Upper lobe of right lung (tissue), 1 donor: ENCODE data around the gene SGCA. TPM values are rescaled to one million over a fixed set of nuclear protein-coding genes. Genes with fewer than 3 reads are reported as not detected.

Source experiments
- ATAC-seq: fragments of 200-7000 bp; cut with Tn5 transposase; one replicate; pipeline ENCODE4 v1.9.1; 2020; ENCODE audit warnings: mild to moderate bottlenecking, moderate library complexity
- DNase-seq: peaks from one replicate; pipeline ENCODE4 v3.0.0-alpha.2; 2020
- H3K27ac ChIP-seq: fragments of 200-600 bp; one replicate; pipeline ENCODE4 v1.8.0; 2022
- H3K27me3 ChIP-seq: fragments of 200-600 bp; one replicate; pipeline ENCODE4 v1.8.0; 2022; ENCODE audit warnings: mild to moderate bottlenecking
- H3K36me3 ChIP-seq: fragments of 200-600 bp; one replicate; pipeline ENCODE4 v1.8.0; 2022
- H3K4me1 ChIP-seq: fragments of 200-600 bp; one replicate; pipeline ENCODE4 v1.8.0; 2022
- H3K4me3 ChIP-seq: fragments of 200-600 bp; one replicate; pipeline ENCODE4 v1.8.0; 2022; ENCODE audit warnings: mild to moderate bottlenecking
- H3K9me3 ChIP-seq: fragments of 200-600 bp; one replicate; pipeline ENCODE4 v1.8.0; 2022
- intact Hi-C: fragments of 100-400 bp; cut with DNase I; formaldehyde crosslinking; loops from one replicate; pipeline ENCODE4 v1.11.0; 2022
- total RNA-seq: library from RNA; stranded (reverse); fragmentation: NEBNext Ultra II Directional; extraction: Animal tissue kit (Norgen Biotek cat#: 25700); gene quantifications from one replicate; pipeline ENCODE4 v1.2.1, GENCODE V29; 2021
- TF ChIP-seq, protein P1 (sequence below): fragments of 200-600 bp; IDR thresholded peaks from one replicate; pipeline ENCODE4 v1.8.0; 2022; ENCODE audit warnings: antibody characterized with exemption
- donor health status: DM: no; HTN: yes; CAD: no; lungs with severe emphysema.

SGCA gene
- total RNA-seq, 1 donor from 2014 or later: 27.8 TPM

DNA sequence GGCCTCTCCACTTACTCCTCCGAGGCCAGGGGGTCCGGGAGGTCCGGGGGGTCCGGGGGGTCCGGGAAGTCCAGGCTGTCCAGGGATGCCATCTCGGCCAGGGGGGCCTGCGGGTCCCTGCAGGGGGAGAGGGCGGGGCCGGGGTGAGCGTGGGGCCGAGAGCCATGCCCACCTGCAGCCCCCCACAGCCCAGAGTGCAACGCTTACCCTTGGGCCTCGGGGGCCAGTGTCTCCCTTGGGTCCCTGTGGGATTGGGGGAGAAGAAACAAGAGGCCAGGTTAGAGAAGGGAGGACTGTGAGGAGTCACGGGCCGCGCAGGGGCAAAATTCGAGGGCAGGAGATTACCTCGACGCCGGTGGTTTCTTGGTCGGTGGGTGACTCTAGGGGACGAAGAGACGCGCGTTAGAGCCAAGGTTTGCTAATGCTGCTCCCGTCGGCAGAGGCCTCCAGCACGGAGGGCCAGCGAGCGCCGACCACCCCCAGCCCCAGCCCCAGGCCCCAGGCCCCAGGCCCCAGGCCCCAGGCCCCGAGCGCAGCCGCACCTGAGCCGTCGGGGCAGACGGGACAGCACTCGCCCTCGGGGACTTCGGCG lies 33.5 kb downstream of the SGCA start:
- peaks cover 36% of the 10 kb centered on the region for H3K36me3 ChIP-seq
- peak overlapping the region; percentile 60 for H3K4me3 ChIP-seq
- H3K27ac ChIP-seq: peak overlapping the region; percentile 70
- ATAC-seq: no peak
- TF ChIP-seq, protein P1, sequence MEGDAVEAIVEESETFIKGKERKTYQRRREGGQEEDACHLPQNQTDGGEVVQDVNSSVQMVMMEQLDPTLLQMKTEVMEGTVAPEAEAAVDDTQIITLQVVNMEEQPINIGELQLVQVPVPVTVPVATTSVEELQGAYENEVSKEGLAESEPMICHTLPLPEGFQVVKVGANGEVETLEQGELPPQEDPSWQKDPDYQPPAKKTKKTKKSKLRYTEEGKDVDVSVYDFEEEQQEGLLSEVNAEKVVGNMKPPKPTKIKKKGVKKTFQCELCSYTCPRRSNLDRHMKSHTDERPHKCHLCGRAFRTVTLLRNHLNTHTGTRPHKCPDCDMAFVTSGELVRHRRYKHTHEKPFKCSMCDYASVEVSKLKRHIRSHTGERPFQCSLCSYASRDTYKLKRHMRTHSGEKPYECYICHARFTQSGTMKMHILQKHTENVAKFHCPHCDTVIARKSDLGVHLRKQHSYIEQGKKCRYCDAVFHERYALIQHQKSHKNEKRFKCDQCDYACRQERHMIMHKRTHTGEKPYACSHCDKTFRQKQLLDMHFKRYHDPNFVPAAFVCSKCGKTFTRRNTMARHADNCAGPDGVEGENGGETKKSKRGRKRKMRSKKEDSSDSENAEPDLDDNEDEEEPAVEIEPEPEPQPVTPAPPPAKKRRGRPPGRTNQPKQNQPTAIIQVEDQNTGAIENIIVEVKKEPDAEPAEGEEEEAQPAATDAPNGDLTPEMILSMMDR: no peak
- H3K4me1 ChIP-seq: peaks cover 18% of the 10 kb centered on the region
- intact Hi-C loops: no loop called here
- DNase-seq: no peak
- H3K9me3 ChIP-seq: no peaks in the 10 kb centered on the region
- H3K27me3 ChIP-seq: peaks cover 13% of the 10 kb centered on the region

DNA sequence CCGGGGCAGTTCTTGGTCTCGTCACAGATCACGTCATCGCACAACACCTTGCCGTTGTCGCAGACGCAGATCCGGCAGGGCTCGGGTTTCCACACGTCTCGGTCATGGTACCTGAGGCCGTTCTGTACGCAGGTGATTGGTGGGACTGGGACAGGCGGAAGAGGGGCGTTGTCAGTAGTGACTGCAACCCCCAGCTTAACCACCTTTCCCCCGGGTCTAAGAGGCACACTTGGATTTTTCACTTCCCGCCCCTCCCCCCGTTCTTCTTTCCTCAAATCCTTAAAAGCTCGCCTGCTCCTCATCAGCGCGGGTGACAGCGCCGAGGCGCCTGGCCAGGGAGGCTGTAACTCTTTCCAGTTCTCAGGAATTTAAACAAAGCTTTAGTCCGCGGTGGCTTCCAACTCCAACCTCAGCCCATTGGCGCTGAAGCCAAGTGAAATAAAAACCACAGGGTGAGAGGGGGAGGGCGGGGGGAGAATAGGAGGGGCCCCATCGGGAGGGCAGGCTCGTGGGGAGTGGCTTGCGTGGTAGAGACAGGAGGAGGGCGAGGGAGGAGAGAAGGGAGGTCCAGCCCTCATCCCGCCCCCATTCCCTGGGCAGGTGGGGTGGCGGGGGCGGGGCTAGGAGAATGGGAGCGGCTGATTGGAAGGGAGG lies 34.1 kb downstream of the SGCA start:
- DNase-seq (peak; percentile 95), ATAC-seq (peak; percentile 93)
- intact Hi-C loops: loop anchor here (5.0 kb wide), 2 partner anchors 72 to 97 kb away; partner anchors contain the start of gene TMEM92
- Histone ChIP-seq H3K9me3 (no peaks in the 10 kb centered on the region), H3K36me3 (peaks cover 31% of the 10 kb centered on the region), H3K27ac (peak overlapping the region; percentile 84), H3K4me1 (peaks cover 18% of the 10 kb centered on the region), H3K27me3 (peaks cover 13% of the 10 kb centered on the region), H3K4me3 (peak overlapping the region; percentile 60)
- TF ChIP-seq, protein P1: no peak

DNA sequence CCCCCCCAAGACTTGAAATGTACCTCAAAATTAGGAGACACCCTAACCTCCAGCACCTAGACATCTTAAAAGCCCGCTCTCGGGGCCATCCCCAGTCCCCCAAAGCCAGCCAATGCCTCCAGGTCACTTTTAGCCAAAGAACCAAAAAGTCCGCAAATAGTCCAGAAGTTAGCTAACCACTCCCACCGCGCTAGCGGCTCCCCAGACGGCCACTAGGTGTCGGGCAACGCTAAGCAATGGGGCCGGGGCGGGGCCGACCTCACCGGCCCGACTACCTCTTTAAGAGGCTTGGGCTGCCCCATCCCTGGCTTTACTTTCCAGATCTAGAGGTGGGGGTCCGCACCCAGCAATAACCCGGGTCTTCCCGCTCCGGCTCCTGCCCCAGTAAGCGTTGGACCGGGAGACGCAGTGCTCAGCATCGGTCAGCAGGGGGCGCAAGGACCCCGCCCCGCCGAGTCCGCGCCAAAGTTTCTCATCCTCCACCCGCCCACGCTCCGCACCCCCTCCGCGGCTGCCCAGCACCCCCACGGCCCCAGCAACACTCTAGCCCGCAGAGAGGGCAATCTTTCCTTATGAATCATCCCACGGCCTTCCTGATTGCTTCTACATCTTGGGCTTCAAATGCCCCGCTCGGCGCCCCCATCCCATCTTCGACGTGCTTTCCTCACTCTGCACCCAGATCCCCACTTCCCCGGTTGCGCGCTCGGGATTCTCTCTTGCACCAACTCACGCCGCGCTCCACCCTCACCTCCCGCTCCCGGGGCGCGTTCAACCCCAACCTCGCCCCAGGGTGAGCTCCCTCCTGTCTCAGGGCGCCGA lies 34.9 kb downstream of the SGCA start:
- TF ChIP-seq, protein P1: peak; percentile 100

DNA sequence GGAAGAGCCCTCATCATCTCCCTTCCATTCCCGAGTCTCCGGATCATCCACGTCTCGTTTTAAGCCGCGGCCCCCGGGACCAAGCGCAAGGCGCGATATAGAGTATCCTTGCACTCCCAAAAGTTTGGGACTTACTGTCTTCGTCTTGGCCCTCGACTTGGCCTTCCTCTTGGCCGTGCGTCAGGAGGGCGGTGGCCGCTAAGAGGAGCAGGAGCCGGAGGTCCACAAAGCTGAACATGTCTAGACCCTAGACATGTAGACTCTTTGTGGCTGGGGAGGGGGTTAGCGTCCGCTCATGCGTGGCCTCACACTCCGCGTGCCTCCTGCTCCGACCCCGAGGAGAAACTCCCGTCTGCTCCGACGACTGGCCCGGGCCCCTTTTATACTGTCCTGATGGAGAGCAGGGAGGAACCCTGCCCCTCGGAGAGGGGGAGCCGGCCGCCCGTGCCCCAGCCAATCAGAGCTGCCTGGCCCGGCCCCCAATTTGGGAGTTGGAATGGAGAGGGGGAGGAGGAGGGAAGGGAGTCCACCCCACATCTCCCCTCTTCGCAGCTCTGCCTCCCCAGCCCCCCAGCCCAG lies 35.6 kb downstream of the SGCA start, which contains the start of gene COL1A1:
COL1A1 (minus strand) TSS at position 356 of the 579 bp plus-strand sequence; CDS start at position 238, 118 bp downstream.
- Histone ChIP-seq H3K4me3 (peak within 1 kb of the TSS; percentile 60), H3K36me3 (peaks cover 19% of the 10 kb centered on the region), H3K27ac (peak within 1 kb of the TSS; percentile 84), H3K9me3 (no peaks in the 10 kb centered on the region), H3K4me1 (peaks cover 18% of the 10 kb centered on the region), H3K27me3 (peaks cover 13% of the 10 kb centered on the region)
- ATAC-seq (no peak), DNase-seq (peak; percentile 77)
- TF ChIP-seq, protein P1: no peak
- intact Hi-C loops: loop anchor here (5.0 kb wide), 2 partner anchors 71 to 96 kb away; partner anchors contain the start of gene TMEM92

More for the DNA sequence above, 34.9 kb downstream of the SGCA start:
- Histone ChIP-seq H3K4me3 (peak overlapping the region; percentile 60), H3K36me3 (peaks cover 24% of the 10 kb centered on the region), H3K27me3 (peaks cover 13% of the 10 kb centered on the region), H3K27ac (peak overlapping the region; percentile 84), H3K9me3 (no peaks in the 10 kb centered on the region), H3K4me1 (peaks cover 18% of the 10 kb centered on the region)
- peak; percentile 84 for ATAC-seq
- intact Hi-C loops: loop anchor here (5.0 kb wide), 2 partner anchors 72 to 97 kb away; partner anchors contain the start of gene TMEM92
- peak; percentile 94 for DNase-seq

DNA sequence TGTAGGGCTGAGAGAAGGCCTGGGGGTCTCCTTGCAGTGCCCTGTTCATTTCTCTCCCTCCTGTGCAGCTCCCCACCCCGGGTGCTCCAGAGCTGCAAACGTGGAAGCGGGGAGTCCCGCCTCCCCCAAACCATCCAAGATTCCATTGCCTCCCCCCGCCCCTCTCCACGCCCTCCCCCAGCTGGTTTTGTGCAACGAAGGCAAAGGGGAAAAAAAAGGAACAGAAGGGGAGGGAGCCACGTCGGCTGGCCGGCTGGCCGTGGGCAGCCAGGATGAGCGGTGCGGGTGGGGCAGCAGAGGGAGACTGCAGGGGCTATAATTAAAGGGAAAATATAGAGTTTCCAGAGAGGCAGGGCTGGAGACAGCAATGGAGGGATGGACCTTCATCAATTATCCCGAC lies 37.3 kb downstream of the SGCA start:
- Histone ChIP-seq H3K4me1 (peaks cover 16% of the 10 kb centered on the region), H3K4me3 (no peak overlapping the region), H3K9me3 (no peaks in the 10 kb centered on the region), H3K27me3 (peaks cover 13% of the 10 kb centered on the region), H3K27ac (no peak overlapping the region), H3K36me3 (peaks cover 3% of the 10 kb centered on the region)
- DNase-seq (no peak), ATAC-seq (no peak)
- TF ChIP-seq, protein P1: no peak
- intact Hi-C loops: loop anchor here (5.0 kb wide), 2 partner anchors 69 to 94 kb away; partner anchors contain the start of gene TMEM92
